Transverse colon (tissue), 4 donors: ENCODE data around the gene GPR108. TPM values are rescaled to one million over a fixed set of nuclear protein-coding genes. Genes with fewer than 3 reads are reported as not detected.
A peak's percentile ranks its signal among the peaks of the same experiment; 100 is the strongest.

Source experiments
- DNase-seq: peaks from one replicate; pipeline ENCODE4 v3.0.0-alpha.2; 2019
- H3K27ac ChIP-seq, 4 donors: fragments of 200-600 bp; sonication (generic); 2 replicates each; pipeline ENCODE4 v1.5.1; 2016 to 2018; ENCODE audit warnings: inconsistent platforms in 4 of 4
- H3K27me3 ChIP-seq: fragments of 200-600 bp; sonication (generic); 2 replicates; pipeline ENCODE4 v1.5.1; 2017; ENCODE audit warnings: inconsistent platforms
- H3K36me3 ChIP-seq, 4 donors: fragments of 200-600 bp; sonication (generic); 2 replicates each; pipeline ENCODE4 v1.5.1; 2017 to 2019; ENCODE audit warnings: inconsistent platforms in 4 of 4
- H3K4me1 ChIP-seq, 4 donors: fragments of 200-600 bp; sonication (generic); 2 replicates each; pipeline ENCODE4 v1.5.1; 2017 to 2020; ENCODE audit warnings: inconsistent platforms in 4 of 4
- H3K4me3 ChIP-seq, 4 donors: fragments of 200-600 bp; sonication (generic); 1 replicate in 1 of 4; 2 replicates in 3 of 4; pipeline versions ENCODE4 v1.5.1 to v1.6.1; 2017 to 2019; ENCODE audit warnings: inconsistent platforms in 4 of 4
- H3K9me3 ChIP-seq, 2 donors: fragments of 200-600 bp; sonication (generic); 2 replicates each; pipeline ENCODE4 v1.5.1; 2017 to 2019; ENCODE audit warnings: inconsistent platforms in 2 of 2
- EP300 ChIP-seq: sonication (generic); formaldehyde crosslinking; IDR thresholded peaks from one replicate; pipeline ENCODE4 v1.6.1; 2017; ENCODE audit warnings: antibody characterized with exemption, low read depth
- POLR2A ChIP-seq: fragments of 450-650 bp; IDR thresholded peaks from one replicate; pipeline ENCODE4 v1.6.1; 2016; ENCODE audit warnings: antibody characterized with exemption, mild to moderate bottlenecking, moderate library complexity
- POLR2AphosphoS5 ChIP-seq, 3 donors: sonication (generic); formaldehyde crosslinking; IDR thresholded peaks; one replicate each; pipeline ENCODE4 v1.6.1; 2016; ENCODE audit warnings: antibody characterized with exemption in 3 of 3
- WGBS, 2 donors: methylation state at CpG; one replicate each; pipeline ENCODE4 v1.1.5; 2018; ENCODE audit warnings: low coverage in 1 of 2; 5-methylcytosine and 5-hydroxymethylcytosine counted together
- in situ Hi-C, 4 donors: fragments of 200-750 bp; cut with MboI; loops; one replicate each; pipeline versions ENCODE4 v1.15.0 to v1.15.1; 2017; ENCODE audit warnings: low sequenced_read_pairs in 3 of 4, low pct_ligation_motif_present in 1 of 4, low pct_unique_long_range_greater_than_20kb in 1 of 4
- intact Hi-C: fragments of 100-400 bp; cut with DNase I; formaldehyde crosslinking; loops from one replicate; pipeline ENCODE4 v1.15.1; 2023; ENCODE audit warnings: low total_unique reads
- total RNA-seq, 4 donors: library from RNA; depleted of rRNA; stranded (reverse); fragments of >200 nt; gene quantifications; one replicate each; pipeline ENCODE4 v1.1.0, GENCODE V29; 2016
- TF ChIP-seq, protein P1 (sequence below), 5 experiments: fragments of 200-600 bp in 3 of 5; fragments of 450-650 bp in 2 of 5; sonication (generic) in 3 of 5; IDR thresholded peaks; 1 replicate in 2 of 5; 2 replicates in 3 of 5; pipeline ENCODE4 v1.5.1; 2016 to 2017; ENCODE audit warnings: antibody characterized with exemption in 5 of 5, inconsistent platforms in 3 of 5, mild to moderate bottlenecking in 2 of 5, moderate library complexity in 1 of 5

GPR108 gene
- total RNA-seq, 4 donors from 2014 or later = 38.0 to 118 (median 90.6) TPM

DNA sequence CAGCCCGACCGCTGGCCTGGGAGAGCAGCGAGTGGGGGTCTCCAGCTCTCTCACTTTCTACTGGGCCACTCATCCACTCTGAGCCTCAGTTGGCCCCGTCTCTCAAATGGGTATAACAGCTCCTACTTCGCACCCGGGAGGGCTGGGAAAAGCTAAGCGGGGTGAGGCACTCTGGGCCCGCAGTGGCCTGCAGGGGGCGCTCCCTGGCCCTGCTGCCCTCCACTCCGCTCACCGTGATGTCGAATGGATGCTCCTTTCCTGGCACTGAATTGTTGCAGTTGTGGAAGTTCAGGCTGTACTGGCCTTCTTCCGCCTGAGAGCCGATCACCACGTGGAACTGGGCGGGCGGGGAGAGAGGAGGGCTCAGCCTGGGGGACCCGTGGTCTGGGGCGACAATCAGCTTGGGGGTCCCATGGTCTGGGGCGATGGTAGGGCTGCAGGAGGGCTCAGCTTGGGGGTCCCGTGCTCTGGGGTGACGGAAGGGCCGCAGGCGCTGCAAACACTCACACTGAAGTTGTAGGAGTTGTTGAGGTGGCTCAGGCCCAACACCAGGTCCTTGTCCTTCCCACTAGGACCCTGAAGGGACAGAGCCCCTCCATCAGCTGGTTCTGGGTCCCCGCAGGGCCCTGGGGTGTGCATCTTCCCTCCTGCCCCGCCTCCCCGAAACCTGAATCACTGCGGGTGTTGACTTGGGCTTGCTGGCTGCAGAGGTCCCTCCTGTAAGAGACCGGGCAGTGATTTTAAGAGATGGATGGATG lies 3.9 kb downstream of the GPR108 start:
- no peak for TF ChIP-seq POLR2A
- TF ChIP-seq, protein P1, sequence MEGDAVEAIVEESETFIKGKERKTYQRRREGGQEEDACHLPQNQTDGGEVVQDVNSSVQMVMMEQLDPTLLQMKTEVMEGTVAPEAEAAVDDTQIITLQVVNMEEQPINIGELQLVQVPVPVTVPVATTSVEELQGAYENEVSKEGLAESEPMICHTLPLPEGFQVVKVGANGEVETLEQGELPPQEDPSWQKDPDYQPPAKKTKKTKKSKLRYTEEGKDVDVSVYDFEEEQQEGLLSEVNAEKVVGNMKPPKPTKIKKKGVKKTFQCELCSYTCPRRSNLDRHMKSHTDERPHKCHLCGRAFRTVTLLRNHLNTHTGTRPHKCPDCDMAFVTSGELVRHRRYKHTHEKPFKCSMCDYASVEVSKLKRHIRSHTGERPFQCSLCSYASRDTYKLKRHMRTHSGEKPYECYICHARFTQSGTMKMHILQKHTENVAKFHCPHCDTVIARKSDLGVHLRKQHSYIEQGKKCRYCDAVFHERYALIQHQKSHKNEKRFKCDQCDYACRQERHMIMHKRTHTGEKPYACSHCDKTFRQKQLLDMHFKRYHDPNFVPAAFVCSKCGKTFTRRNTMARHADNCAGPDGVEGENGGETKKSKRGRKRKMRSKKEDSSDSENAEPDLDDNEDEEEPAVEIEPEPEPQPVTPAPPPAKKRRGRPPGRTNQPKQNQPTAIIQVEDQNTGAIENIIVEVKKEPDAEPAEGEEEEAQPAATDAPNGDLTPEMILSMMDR (IDR thresholded peaks at IDR 0.05) = peak in 2 of 5 experiments; percentile 18 to 22
- Histone ChIP-seq H3K4me1 (peaks cover 16 to 38% (median 17%) of the 10 kb centered on the region in 4 donors), H3K36me3 (no peaks in the 10 kb centered on the region), H3K9me3 (no peaks in the 10 kb centered on the region), H3K4me3 (no peak overlapping the region), H3K27me3 (no peaks in the 10 kb centered on the region), H3K27ac (no peak overlapping the region)
- WGBS, 2 donors = 93 to 100% methylated on average over 1 to 23 of the region's 29 CpGs
- intact Hi-C loops (no loop called here), in situ Hi-C loops (loop anchor here in 2 of 4 donors (10.0 to 25.0 kb wide), 2 partner anchors 129 to 209 kb away; no protein-coding TSS in a partner anchor)
- no peak for DNase-seq

- no peak overlapping the region for H3K4me3 ChIP-seq
- H3K4me1 ChIP-seq = peaks cover 10 to 31% (median 11%) of the 10 kb centered on the region in 4 donors
- intact Hi-C loops = no loop called here
- H3K27ac ChIP-seq = no peak overlapping the region
- no peaks in the 10 kb centered on the region for H3K9me3 ChIP-seq
- no peak for TF ChIP-seq POLR2A
- TF ChIP-seq POLR2AphosphoS5 (IDR thresholded peaks at IDR 0.05) = no peak
- no peak for TF ChIP-seq EP300
- TF ChIP-seq, protein P1 (IDR thresholded peaks at IDR 0.05) = no peak
- no peak for DNase-seq
- no peaks in the 10 kb centered on the region for H3K27me3 ChIP-seq
- H3K36me3 ChIP-seq = no peaks in the 10 kb centered on the region
- 86 to 95% methylated on average over 8 to 21 of the region's 21 CpGs for WGBS, 2 donors
- in situ Hi-C loops = loop anchor here in 2 of 4 donors (10.0 to 25.0 kb wide), 2 partner anchors 129 to 208 kb away; no protein-coding TSS in a partner anchor
Observed at GRCh38 chr19:6732803-6733337, 4.5 kb downstream of the GPR108 start.

DNA sequence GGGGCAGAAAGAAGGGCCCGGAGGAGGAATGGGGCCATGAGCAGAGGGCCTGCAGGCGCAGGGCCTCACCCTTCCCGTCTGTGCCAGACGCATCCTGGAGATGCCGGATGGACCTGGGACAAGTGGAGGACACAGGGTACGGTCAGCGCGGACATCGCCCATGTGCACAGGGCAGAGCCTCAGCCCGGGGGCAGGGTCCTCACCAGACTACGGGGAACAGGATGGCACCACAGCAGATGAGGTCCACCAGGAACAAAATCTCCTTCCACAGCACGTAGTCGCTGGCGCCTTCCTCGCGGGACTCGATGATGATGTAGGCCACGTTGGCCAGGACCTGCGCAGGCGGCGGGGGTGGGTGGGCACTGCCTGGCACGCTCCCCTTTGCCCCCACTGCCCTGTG lies 5.6 kb downstream of the GPR108 start:
- no peaks in the 10 kb centered on the region for H3K9me3 ChIP-seq
- in situ Hi-C loops (loop anchor here in 2 of 4 donors (10.0 to 25.0 kb wide), 2 partner anchors 130 to 207 kb away; no protein-coding TSS in a partner anchor), intact Hi-C loops (no loop called here)
- no peak overlapping the region for H3K27ac ChIP-seq
- TF ChIP-seq EP300 (no peak), POLR2AphosphoS5 (IDR thresholded peaks at IDR 0.05) (no peak), POLR2A (no peak)
- TF ChIP-seq, protein P1 (IDR thresholded peaks at IDR 0.05) = no peak
- no peaks in the 10 kb centered on the region for H3K36me3 ChIP-seq
- H3K27me3 ChIP-seq = no peaks in the 10 kb centered on the region
- no peak overlapping the region for H3K4me3 ChIP-seq
- DNase-seq = no peak
- WGBS, 2 donors = 80 to 90% methylated on average over 3 to 21 of the region's 22 CpGs
- H3K4me1 ChIP-seq = peaks cover 9 to 30% (median 10%) of the 10 kb centered on the region in 4 donors

DNA sequence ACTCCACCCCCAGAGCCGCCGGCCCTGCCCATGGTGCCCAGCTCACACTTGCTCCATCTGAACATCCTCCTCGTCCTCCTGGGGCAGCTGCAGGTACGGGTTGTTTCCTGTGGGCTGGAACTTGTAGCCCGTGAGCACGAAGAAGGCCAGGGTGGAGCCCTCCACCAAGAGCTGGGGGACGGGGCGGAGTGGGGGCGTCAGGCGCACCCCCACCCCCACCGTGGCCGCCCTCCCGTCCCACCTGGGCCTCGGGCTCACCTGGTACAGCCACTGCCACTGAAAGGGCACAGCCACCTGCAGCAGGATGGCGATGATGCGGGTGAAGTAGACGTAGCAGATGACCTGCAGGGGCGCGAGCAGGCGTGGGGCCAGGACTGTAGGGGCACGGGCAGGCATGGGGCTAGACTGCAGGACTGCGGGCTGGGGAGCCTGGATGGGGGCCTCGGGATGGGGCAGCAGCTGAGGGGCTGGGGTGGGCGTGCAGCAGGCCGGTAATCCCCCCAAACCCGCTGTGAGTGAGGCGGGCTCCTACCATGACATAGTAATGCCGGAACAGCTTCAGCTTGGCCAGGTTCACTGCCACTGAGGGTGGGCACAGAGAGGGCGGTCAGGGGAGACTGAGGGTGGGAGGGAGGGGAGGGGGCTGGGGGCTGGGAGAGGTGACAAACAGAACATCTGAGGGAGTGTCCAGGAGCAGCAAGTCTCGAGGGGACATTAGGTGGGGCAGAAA lies 6.3 kb downstream of the GPR108 start:
- TF ChIP-seq, protein P1 (IDR thresholded peaks at IDR 0.05) = no peak
- TF ChIP-seq POLR2A (no peak), POLR2AphosphoS5 (IDR thresholded peaks at IDR 0.05) (no peak), EP300 (no peak)
- 72 to 92% methylated on average over 4 to 21 of the region's 30 CpGs for WGBS, 2 donors
- H3K4me3 ChIP-seq = peak overlapping the region in 1 of 4 donors; percentile 28
- no peaks in the 10 kb centered on the region for H3K9me3 ChIP-seq
- in situ Hi-C loops = loop anchor here in 2 of 4 donors (10.0 to 25.0 kb wide), 2 partner anchors 131 to 206 kb away; no protein-coding TSS in a partner anchor
- H3K27me3 ChIP-seq = no peaks in the 10 kb centered on the region
- DNase-seq = no peak
- peaks cover 5 to 27% (median 7%) of the 10 kb centered on the region in 4 donors for H3K4me1 ChIP-seq
- H3K27ac ChIP-seq = peak overlapping the region; percentile 63 to 72 (median 68)
- no peaks in the 10 kb centered on the region for H3K36me3 ChIP-seq
- intact Hi-C loops = no loop called here
